HEK293 (cell line): Measurements from ENCODE around the gene CDH6.

Experiments used
- CTCF ChIA-PET: fragments of 350-600 bp; formaldehyde crosslinking; extraction: SDS; loops from one replicate; lab custom pipeline; 2021; ENCODE audit warnings: antibody characterized with exemption; lab: Yijun Ruan, JAX
- POLR2A ChIA-PET: fragments of 300-600 bp; formaldehyde crosslinking; extraction: SDS; loops from one replicate; lab custom pipeline; 2020; ENCODE audit warnings: antibody characterized with exemption, inconsistent platforms; lab: Yijun Ruan, JAX
- H3K27ac ChIP-seq: fragments of 200-500 bp; sonication (Bioruptor generic); 2 replicates; pipeline ENCODE4 v1.5.1; 2014; ENCODE audit warnings: low read depth, low read length, control low read depth, inconsistent platforms; ENCODE audit errors: extremely low read depth
- H3K36me3 ChIP-seq, 2 experiments: fragments of 200-500 bp in 1 of 2; sonication (Bioruptor generic) in 1 of 2; 1 replicate in 1 of 2; 2 replicates in 1 of 2; pipeline ENCODE4 v1.5.1; 2014 to 2017; ENCODE audit warnings: inconsistent platforms in 2 of 2, low read length in 2 of 2; ENCODE audit not compliant: control insufficient read depth in 2 of 2, insufficient read depth in 1 of 2
- H3K4me1 ChIP-seq: fragments of 200-500 bp; sonication (Bioruptor generic); 2 replicates; pipeline ENCODE4 v1.5.1; 2014; ENCODE audit warnings: mild to moderate bottlenecking, low read length, inconsistent platforms; ENCODE audit not compliant: control insufficient read depth, insufficient read depth
- H3K4me3 ChIP-seq: 2 replicates; pipeline ENCODE4 v1.5.1; 2011; ENCODE audit warnings: low read depth, mild to moderate bottlenecking, control low read depth, low read length, moderate library complexity
- H3K9me3 ChIP-seq: fragments of 200-500 bp; sonication (Bioruptor generic); 2 replicates; pipeline ENCODE4 v1.5.1; 2014; ENCODE audit warnings: low read depth, low read length, inconsistent platforms; ENCODE audit not compliant: control insufficient read depth, insufficient read depth
- FEZF1 ChIP-seq: fragments of 450-650 bp; formaldehyde crosslinking; IDR thresholded peaks from 2 replicates; pipeline ENCODE4 v1.5.1; 2016; ENCODE audit warnings: missing biosample characterization, missing genetic modification characterization
- RBAK ChIP-seq: fragments of 450-650 bp; formaldehyde crosslinking; IDR thresholded peaks from 2 replicates; pipeline ENCODE4 v1.5.1; 2016; ENCODE audit warnings: missing biosample characterization, missing genetic modification characterization
- TRIM28 ChIP-seq: IDR thresholded peaks from 2 replicates; pipeline ENCODE4 v1.6.1; 2011; ENCODE audit warnings: low read length, control low read depth, borderline replicate concordance
- TSHZ1 ChIP-seq: fragments of 450-650 bp; formaldehyde crosslinking; IDR thresholded peaks from 2 replicates; pipeline ENCODE4 v1.5.1; 2016; ENCODE audit warnings: missing biosample characterization, missing genetic modification characterization, borderline replicate concordance
- ZBTB20 ChIP-seq: fragments of 450-650 bp; formaldehyde crosslinking; IDR thresholded peaks from 2 replicates; pipeline ENCODE4 v1.5.1; 2016; ENCODE audit warnings: missing biosample characterization, missing genetic modification characterization
- ZBTB8A ChIP-seq: fragments of 450-650 bp; formaldehyde crosslinking; IDR thresholded peaks from 2 replicates; pipeline ENCODE4 v1.5.1; 2016; ENCODE audit warnings: missing biosample characterization, missing genetic modification characterization
- ZFP37 ChIP-seq: fragments of 450-650 bp; formaldehyde crosslinking; IDR thresholded peaks from 2 replicates; pipeline ENCODE4 v1.5.1; 2016; ENCODE audit warnings: missing biosample characterization, missing genetic modification characterization
- ZIC2 ChIP-seq: fragments of 450-650 bp; formaldehyde crosslinking; IDR thresholded peaks from 2 replicates; pipeline ENCODE4 v1.5.1; 2016; ENCODE audit warnings: missing biosample characterization, missing genetic modification characterization
- ZNF362 ChIP-seq: fragments of 450-650 bp; formaldehyde crosslinking; IDR thresholded peaks from 2 replicates; pipeline ENCODE4 v1.5.1; 2016; ENCODE audit warnings: missing biosample characterization, missing genetic modification characterization
- ZNF501 ChIP-seq: fragments of 450-650 bp; formaldehyde crosslinking; IDR thresholded peaks from 2 replicates; pipeline ENCODE4 v1.5.1; 2016; ENCODE audit warnings: missing biosample characterization, missing genetic modification characterization
- ZNF513 ChIP-seq: fragments of 450-650 bp; IDR thresholded peaks from 2 replicates; pipeline ENCODE4 v1.5.1; 2018; ENCODE audit warnings: missing biosample characterization, missing genetic modification characterization
- ZNF521 ChIP-seq: fragments of 450-650 bp; formaldehyde crosslinking; IDR thresholded peaks from 2 replicates; pipeline ENCODE4 v1.5.1; 2017; ENCODE audit warnings: missing biosample characterization, mild to moderate bottlenecking, missing genetic modification characterization
- ZNF548 ChIP-seq: fragments of 450-650 bp; formaldehyde crosslinking; IDR thresholded peaks from 2 replicates; pipeline ENCODE4 v1.5.1; 2016; ENCODE audit warnings: missing biosample characterization, missing genetic modification characterization
- ZNF555 ChIP-seq: fragments of 450-650 bp; formaldehyde crosslinking; conservative IDR thresholded peaks from 2 replicates; pipeline ENCODE4 v1.5.1; 2017; ENCODE audit warnings: missing biosample characterization, mild to moderate bottlenecking, missing genetic modification characterization, inconsistent platforms
- ZNF558 ChIP-seq: fragments of 450-650 bp; formaldehyde crosslinking; IDR thresholded peaks from 2 replicates; pipeline ENCODE4 v1.5.1; 2016; ENCODE audit warnings: missing biosample characterization, missing genetic modification characterization
- ZNF561 ChIP-seq: fragments of 450-650 bp; IDR thresholded peaks from 2 replicates; pipeline ENCODE4 v1.5.1; 2018; ENCODE audit warnings: missing biosample characterization, missing genetic modification characterization, borderline replicate concordance
- ZNF610 ChIP-seq: fragments of 450-650 bp; formaldehyde crosslinking; IDR thresholded peaks from 2 replicates; pipeline ENCODE4 v1.5.1; 2016; ENCODE audit warnings: missing biosample characterization, missing genetic modification characterization, borderline replicate concordance
- ZNF658 ChIP-seq: fragments of 450-650 bp; formaldehyde crosslinking; IDR thresholded peaks from 2 replicates; pipeline ENCODE4; 2016; ENCODE audit warnings: missing biosample characterization, missing genetic modification characterization
- ZNF660 ChIP-seq: fragments of 450-650 bp; IDR thresholded peaks from 2 replicates; pipeline ENCODE4 v1.5.1; 2018; ENCODE audit warnings: missing biosample characterization, mild to moderate bottlenecking, missing genetic modification characterization
- ZNF707 ChIP-seq: fragments of 450-650 bp; formaldehyde crosslinking; IDR thresholded peaks from 2 replicates; pipeline ENCODE4 v1.5.1; 2016; ENCODE audit warnings: missing biosample characterization, missing genetic modification characterization
- ZNF777 ChIP-seq: fragments of 450-650 bp; formaldehyde crosslinking; IDR thresholded peaks from 2 replicates; pipeline ENCODE4 v1.5.1; 2017; ENCODE audit warnings: missing biosample characterization, missing genetic modification characterization, borderline replicate concordance
- ZSCAN16 ChIP-seq: fragments of 450-650 bp; formaldehyde crosslinking; IDR thresholded peaks from 2 replicates; pipeline ENCODE4 v1.5.1; 2016; ENCODE audit warnings: missing biosample characterization, missing genetic modification characterization
- ZSCAN4 ChIP-seq: fragments of 450-650 bp; formaldehyde crosslinking; IDR thresholded peaks from 2 replicates; pipeline ENCODE4 v1.5.1; 2017; ENCODE audit warnings: missing biosample characterization, missing genetic modification characterization

The CDH6 gene

GRCh38 chr5:31213705-31214121 is 20.2 kb downstream of the CDH6 start:
- Histone ChIP-seq H3K4me1 (no peaks in the 10 kb centered on the region), H3K4me3 (no peak overlapping the region), H3K36me3 (no peaks in the 10 kb centered on the region), H3K9me3 (no peaks in the 10 kb centered on the region), H3K27ac (no peak overlapping the region)
- POLR2A ChIA-PET: no interaction called here
- CTCF ChIA-PET: interaction anchor here (2.4 kb wide), 1 partner anchor 19 kb away, joined by 11 read pairs; no protein-coding TSS in a partner anchor
- TF ChIP-seq ZNF555: no peak

GRCh38 chr5:31214229-31214628 is 20.7 kb downstream of the CDH6 start:
- Histone ChIP-seq H3K4me1 (no peaks in the 10 kb centered on the region), H3K27ac (no peak overlapping the region), H3K9me3 (no peaks in the 10 kb centered on the region), H3K4me3 (no peak overlapping the region), H3K36me3 (no peaks in the 10 kb centered on the region)
- POLR2A ChIA-PET: no interaction called here
- CTCF ChIA-PET: interaction anchor here (2.4 kb wide), 1 partner anchor 18 kb away, joined by 11 read pairs; no protein-coding TSS in a partner anchor
- no peak for TF ChIP-seq ZNF362 (tag by site-specific recombination)
- TF ChIP-seq FEZF1 (tag by site-specific recombination): no peak
- TF ChIP-seq ZSCAN4 (tag by site-specific recombination): no peak
- no peak for TF ChIP-seq ZFP37 (tag by site-specific recombination)
- TF ChIP-seq TRIM28: no peak
- TF ChIP-seq ZNF501 (tag by site-specific recombination): no peak
- TF ChIP-seq ZNF660 (tag by site-specific recombination): no peak
- no peak for TF ChIP-seq ZNF707 (tag by site-specific recombination)
- no peak for TF ChIP-seq RBAK
- TF ChIP-seq ZBTB20 (tag by site-specific recombination): no peak

- POLR2A ChIA-PET: no interaction called here
- Histone ChIP-seq H3K4me1 (no peaks in the 10 kb centered on the region), H3K36me3 (no peaks in the 10 kb centered on the region), H3K9me3 (no peaks in the 10 kb centered on the region), H3K27ac (no peak overlapping the region), H3K4me3 (no peak overlapping the region)
- CTCF ChIA-PET: interaction anchor here (2.4 kb wide), 1 partner anchor 17 kb away, joined by 11 read pairs; no protein-coding TSS in a partner anchor
- no peak for TF ChIP-seq ZSCAN16
Observed at GRCh38 chr5:31215236-31215635, 21.8 kb downstream of the CDH6 start.

- Histone ChIP-seq H3K4me3 (no peak overlapping the region), H3K4me1 (no peaks in the 10 kb centered on the region), H3K27ac (no peak overlapping the region), H3K9me3 (no peaks in the 10 kb centered on the region), H3K36me3 (no peaks in the 10 kb centered on the region)
- ChIA-PET POLR2A (no interaction called here), CTCF (interaction anchor here (0.6 to 7.5 kb wide), 3 partner anchors 14 to 510 kb away, joined by 3 to 60 read pairs (median 3); no protein-coding TSS in a partner anchor)
- TF ChIP-seq ZNF777 (tag by site-specific recombination) (no peak), ZNF521 (no peak), ZNF610 (tag by site-specific recombination) (no peak), ZNF660 (tag by site-specific recombination) (no peak), ZNF561 (tag by site-specific recombination) (no peak), ZFP37 (tag by site-specific recombination) (no peak), ZNF558 (tag by site-specific recombination) (no peak), ZNF658 (tag by site-specific recombination) (no peak), TSHZ1 (tag by site-specific recombination) (no peak), ZBTB8A (tag by site-specific recombination) (no peak), ZNF513 (tag by site-specific recombination) (no peak), ZNF548 (tag by site-specific recombination) (no peak), ZIC2 (tag by site-specific recombination) (no peak)
Observed at GRCh38 chr5:31217446-31217845, 24.0 kb downstream of the CDH6 start.
